CD4-positive, alpha-beta T cell treated with Interleukin-6 for 4 hours (primary cell): ENCODE data around the gene OPALIN.

Experiments
- DNase-seq: peaks from one replicate; pipeline ENCODE4 v3.0.0-alpha.2; 2020; ENCODE audit warnings: mixed read lengths

The OPALIN gene

DNA sequence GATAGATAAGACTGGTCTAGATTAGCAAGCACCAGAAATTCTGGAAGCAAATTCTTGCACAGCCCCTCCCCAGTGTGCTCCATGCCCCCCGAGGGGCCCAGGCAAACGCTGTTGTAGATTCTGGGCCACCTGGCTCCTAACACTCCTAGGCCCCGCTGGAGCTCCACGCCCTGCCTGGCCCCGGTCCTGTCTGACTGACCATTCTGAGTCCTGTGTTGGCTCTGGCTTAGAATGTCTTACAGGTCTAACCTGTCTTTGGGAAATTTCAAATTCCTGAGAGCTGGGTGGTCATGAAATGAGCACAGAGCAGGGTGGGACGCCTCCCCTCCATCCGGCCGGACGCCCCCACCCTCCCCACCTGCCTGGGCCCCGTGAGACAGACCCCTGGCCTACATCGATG lies 12.6 kb upstream of the OPALIN start:
- DNase-seq = no peak

DNA sequence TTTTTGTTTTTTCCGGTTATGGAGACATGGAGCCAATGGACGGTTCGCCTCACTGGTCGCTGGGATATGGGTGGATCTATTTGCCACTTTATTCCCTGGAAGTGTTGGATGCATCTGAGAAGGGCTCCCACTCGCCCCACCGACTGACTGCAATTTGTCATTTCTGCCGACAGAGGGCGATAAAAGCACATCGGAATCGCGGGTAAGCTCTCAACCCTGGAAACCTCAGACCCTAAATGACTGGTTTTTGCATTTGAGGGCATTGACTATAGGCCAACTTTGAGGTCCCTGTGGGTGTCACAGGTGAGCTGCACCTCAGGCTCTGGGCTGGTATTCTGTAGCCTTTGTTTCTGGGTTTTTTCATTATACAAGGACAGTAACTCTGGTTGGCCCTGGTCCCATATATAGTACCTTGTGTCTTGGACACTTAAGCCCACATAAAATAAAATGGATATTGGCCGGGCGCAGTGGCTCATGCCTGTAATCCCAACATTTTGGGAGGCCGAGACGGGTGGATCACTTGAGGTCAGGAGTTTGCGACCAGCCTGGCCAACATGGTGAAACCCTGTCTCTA lies 11.9 kb upstream of the OPALIN start:
- DNase-seq = peak; percentile 52

- no peak for DNase-seq
These were observed 11.2 kb upstream of the OPALIN start for GRCh38 chr10:96369890-96370583.

GRCh38 chr10:96368971-96369370 lies 10.2 kb upstream of the OPALIN start:
- no peak for DNase-seq

DNA sequence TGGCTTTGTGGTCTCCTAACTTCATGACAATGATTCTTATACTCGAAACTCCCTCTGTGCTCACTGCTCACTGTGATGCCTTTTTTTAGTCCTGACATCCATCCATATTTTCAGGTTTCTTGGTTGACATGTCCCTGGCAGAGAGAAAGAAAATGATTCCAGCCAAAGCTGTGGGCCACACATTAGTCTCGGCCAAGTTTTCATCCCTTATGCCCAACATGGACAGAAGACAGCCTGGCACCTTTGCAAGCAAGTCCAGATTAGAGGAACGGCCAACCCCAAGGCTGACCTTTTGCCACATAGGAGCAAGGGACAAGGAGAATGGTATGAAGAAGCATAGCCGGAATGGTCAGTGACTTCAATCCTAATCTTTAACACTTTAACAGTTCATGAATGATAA lies 8.7 kb upstream of the OPALIN start:
- DNase-seq = no peak

DNA sequence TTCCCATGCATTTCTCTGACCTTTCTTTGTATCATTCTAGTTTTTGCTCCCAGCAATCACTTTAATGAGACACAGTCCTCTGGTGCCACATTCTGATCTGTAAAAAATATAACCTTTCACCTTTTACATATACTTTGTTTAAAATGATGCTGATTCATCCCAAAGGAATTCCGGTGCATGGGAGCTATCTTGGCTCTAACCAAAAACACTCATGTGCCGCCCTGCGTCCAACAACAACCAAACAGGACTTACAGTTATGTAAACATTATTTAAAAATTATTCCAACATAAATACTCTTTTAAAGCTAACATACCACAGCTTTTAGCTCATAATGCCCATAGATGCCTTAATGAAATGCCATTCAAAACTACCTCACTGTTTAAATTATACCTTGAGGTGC lies 7.7 kb upstream of the OPALIN start:
- no peak for DNase-seq

DNA sequence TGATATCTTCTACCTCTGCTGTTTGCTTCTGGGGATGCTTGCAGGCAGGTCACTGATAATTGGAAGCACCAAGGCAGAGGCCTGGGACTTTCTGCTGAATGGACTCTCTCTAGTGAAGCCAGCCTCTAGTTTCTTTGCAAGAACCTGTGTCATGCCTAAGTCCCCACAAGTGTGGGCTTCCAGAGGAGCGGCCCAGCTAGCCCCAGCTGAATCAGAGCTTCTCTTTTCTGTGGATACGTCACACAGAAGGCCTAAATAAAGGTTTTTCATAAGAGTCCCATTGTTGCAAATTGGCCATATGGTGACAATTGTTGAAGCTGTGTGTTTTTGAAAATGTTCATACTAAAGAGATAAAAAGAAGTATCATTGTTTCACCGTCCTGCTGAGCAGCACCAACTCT lies 6.8 kb upstream of the OPALIN start:
- DNase-seq = no peak

- DNase-seq = no peak
These were observed 2.0 kb upstream of the OPALIN start for GRCh38 chr10:96360766-96361165.

DNA sequence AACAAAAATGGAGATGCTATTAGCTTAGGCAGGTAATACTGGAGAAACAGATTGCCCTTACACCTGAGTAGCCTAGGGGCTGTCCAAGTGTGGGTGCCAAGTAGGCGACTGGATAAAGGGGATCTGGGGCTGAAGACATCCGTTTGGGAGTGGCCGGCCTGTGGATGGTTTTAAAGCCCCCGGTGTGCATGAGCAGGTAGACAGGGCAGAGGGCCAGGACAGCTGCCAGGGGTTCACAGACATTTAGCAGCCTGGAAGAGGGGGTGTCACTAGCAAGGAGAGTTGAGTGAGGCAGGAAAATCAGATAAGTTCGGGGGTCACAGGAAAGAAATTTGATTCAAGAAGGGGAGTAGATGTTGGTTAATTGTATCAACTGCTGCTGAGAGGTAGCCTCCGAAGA lies 1.5 kb upstream of the OPALIN start:
- DNase-seq = no peak

- DNase-seq = no peak
These were observed 814 bp upstream of the OPALIN start for GRCh38 chr10:96359616-96360015.

- no peak for DNase-seq
These were observed 1.7 kb downstream of the OPALIN start for GRCh38 chr10:96357038-96357620.

DNA sequence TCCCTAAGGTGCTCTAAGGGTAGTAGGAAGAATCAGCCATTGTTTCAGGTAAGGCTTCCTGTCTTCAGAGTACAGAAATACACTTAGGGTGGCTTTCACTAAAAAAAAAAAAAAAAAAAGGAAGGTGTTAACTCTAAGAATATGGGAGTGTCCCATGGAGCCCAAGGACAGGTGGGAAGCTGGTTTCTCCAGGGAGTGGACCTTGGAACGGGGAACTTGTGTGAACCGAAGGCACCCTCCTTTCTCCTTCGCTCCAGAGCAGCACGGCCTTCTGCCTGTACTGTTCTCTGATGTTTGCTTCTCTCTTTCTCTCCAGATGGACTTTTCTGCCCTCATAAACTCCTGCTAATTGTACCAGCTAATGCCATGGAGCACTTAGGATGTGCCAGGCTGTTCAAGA lies 6.2 kb downstream of the OPALIN start:
- DNase-seq = no peak

GRCh38 chr10:96352027-96352426 lies 6.8 kb downstream of the OPALIN start:
- DNase-seq = no peak

- DNase-seq = no peak
These were observed 12.5 kb downstream of the OPALIN start for GRCh38 chr10:96346295-96346694.

- DNase-seq = no peak
These were observed 13.6 kb downstream of the OPALIN start for GRCh38 chr10:96345222-96345621.

GRCh38 chr10:96344178-96344577 lies 14.6 kb downstream of the OPALIN start:
- no peak for DNase-seq

- no peak for DNase-seq
These were observed 16.4 kb downstream of the OPALIN start for GRCh38 chr10:96342402-96342801.

- no peak for DNase-seq
These were observed 17.3 kb downstream of the OPALIN start for GRCh38 chr10:96341219-96342182.

DNA sequence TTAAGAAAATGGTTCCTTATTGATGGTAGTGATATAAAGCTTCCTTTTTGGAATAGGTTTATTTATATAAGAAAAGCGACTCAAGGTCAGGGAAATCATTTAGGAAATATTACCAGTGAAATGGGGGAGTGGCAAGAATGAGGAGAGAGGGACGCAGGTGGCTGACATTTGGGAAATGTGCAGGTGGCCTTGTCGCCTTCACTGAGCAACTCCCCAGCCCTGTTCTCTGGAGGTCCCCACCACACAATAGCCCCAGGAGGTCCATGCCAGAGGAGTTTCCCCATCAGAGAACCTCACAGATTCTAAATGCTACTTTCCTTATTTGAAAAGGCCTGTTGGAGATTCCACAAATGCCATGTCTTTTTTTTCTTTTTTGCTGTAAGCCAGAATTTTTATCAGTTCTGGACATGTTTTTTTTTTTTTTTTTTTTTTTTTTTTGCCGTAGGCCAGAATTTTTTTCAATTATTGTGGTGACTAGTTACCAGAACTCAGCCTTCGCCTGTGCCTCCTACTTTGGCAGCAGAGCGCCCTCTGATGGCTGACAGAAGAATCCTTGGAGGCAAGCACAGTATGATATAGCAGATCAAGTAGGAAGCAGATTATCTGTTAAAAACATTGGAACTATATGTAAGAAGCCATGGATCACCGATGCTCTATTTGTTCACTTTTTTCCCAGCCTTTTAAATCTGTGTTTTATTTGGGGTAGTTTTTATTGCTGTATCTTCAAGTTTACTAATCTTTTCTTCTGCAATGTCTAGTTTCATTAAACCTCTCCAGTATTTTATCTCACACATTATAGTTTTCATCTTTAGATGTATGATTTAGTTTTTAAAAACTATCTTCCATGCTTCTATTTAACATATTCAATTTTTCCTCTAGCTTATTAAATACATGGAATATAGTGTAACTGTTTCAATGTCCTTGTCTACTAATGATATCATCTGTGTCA lies 18.6 kb downstream of the OPALIN start:
- DNase-seq = peak; percentile 63

- no peak for DNase-seq
These were observed 19.4 kb downstream of the OPALIN start for GRCh38 chr10:96339383-96339782.

DNA sequence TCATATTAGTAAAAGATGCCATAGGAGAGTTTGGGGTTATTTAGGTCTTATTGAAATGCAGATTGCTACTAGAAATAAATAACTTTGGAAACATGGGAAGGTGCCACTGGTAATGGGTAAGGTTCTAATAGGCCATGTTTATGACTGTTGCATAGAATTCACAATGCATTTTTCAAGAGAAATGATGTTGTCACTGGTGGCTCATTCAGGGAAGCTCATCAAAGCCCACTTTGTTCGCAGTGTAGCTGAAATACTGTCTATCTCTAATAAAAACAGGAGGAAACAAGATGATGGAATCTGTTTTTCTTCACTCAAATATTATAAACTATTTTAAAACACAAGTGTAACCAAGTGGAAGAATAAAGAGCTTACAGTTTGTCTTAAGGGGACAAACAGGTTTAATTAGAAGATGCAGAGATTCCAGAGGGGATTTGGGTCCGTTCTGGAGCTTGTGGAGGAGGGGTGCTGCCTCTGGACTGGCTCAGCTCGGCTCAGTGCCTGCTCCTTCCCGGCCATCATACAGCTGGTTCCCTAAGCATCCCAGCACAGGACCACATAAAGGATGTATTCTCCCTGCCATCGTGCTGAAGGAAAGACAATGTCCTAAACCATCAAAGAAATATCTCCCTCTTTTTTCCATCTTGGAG lies 20.4 kb downstream of the OPALIN start:
- DNase-seq = no peak

DNA sequence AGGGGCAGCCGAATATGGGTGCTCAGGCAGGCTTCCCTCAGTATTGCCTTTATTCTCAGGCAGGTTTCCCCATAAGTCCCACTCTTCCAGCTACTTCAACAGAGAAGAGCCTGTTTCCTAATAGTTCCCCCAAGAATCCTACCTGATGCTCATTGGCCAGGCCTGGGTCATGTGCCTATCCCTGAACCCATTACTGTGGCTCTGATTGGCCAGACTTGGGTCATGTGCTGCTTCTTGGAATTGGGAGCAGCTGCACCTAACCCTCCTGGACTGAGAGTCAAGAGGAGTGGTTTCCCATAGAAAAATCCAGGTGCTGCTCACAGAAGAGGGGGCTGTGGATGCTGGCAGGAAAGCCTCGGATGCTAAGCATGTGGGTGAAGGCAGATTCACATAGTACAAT lies 21.7 kb downstream of the OPALIN start:
- no peak for DNase-seq
